WTC11 (cell line): ENCODE results near the gene SUGP2. TPM values are rescaled to one million over a fixed set of nuclear protein-coding genes. Genes with fewer than 3 reads are reported as not detected.

Experiments
- ATAC-seq: fragments of 200-7000 bp; cut with Tn5 transposase; 2 replicates; pipeline ENCODE4 v1.10.0; 2021; ENCODE audit warnings: mild to moderate bottlenecking, moderate library complexity
- CTCF ChIA-PET: fragments of 300-600 bp; sonication (Branson Sonifier 250); formaldehyde crosslinking; loops from one replicate; lab custom pipeline; 2021; ENCODE audit warnings: antibody characterized with exemption; lab: Charles Lee
- POLR2A ChIA-PET: fragments of 350-600 bp; sonication (Branson Sonifier 250); formaldehyde crosslinking; loops from one replicate; lab custom pipeline; 2021; ENCODE audit warnings: antibody characterized with exemption; lab: Charles Lee
- DNase-seq: peaks from one replicate; pipeline ENCODE4 v3.0.0; 2021; ENCODE audit warnings: low spot score
- H3K27ac Mint-ChIP-seq: 2 replicates; pipeline ENCODE4 v1.8.0; 2021; ENCODE audit warnings: mixed read lengths
- H3K27me3 Mint-ChIP-seq: 2 replicates; pipeline ENCODE4 v1.8.0; 2021; ENCODE audit warnings: low read depth, mild to moderate bottlenecking, moderate library complexity, mixed read lengths
- H3K36me3 Mint-ChIP-seq: 2 replicates; pipeline ENCODE4 v1.8.0; 2021; ENCODE audit warnings: mixed read lengths
- H3K4me1 Mint-ChIP-seq: 2 replicates; pipeline ENCODE4 v1.8.0; 2022; ENCODE audit warnings: mixed read lengths
- H3K4me3 Mint-ChIP-seq: 2 replicates; pipeline ENCODE4 v1.8.0; 2021; ENCODE audit warnings: mild to moderate bottlenecking, moderate library complexity, mixed read lengths
- H3K9me3 Mint-ChIP-seq: 2 replicates; pipeline ENCODE4 v1.8.0; 2021; ENCODE audit warnings: mixed read lengths
- ATF2 ChIP-seq: sonication (generic); formaldehyde crosslinking; IDR thresholded peaks from 2 replicates; pipeline ENCODE4 v1.8.1; 2022; ENCODE audit warnings: low read depth, missing genetic modification reagents, borderline replicate concordance
- CREM ChIP-seq: sonication (generic); formaldehyde crosslinking; IDR thresholded peaks from 2 replicates; pipeline ENCODE4 v1.8.1; 2022; ENCODE audit warnings: mild to moderate bottlenecking, missing genetic modification reagents, moderate library complexity
- FOXP1 ChIP-seq: sonication (generic); formaldehyde crosslinking; IDR thresholded peaks from 2 replicates; pipeline ENCODE4 v1.8.0; 2022; ENCODE audit warnings: missing genetic modification reagents, mild to moderate bottlenecking, moderate library complexity, borderline replicate concordance
- GTF2I ChIP-seq: fragments of 250-450 bp; sonication (Bioruptor Pico); conservative IDR thresholded peaks from 2 replicates; pipeline ENCODE4 v1.4.0; 2021; ENCODE audit warnings: mild to moderate bottlenecking
- JUN ChIP-seq: sonication (generic); formaldehyde crosslinking; IDR thresholded peaks from 2 replicates; pipeline ENCODE4 v1.8.0; 2023; ENCODE audit warnings: mild to moderate bottlenecking, missing genetic modification reagents
- KAT7 ChIP-seq: sonication (generic); formaldehyde crosslinking; IDR thresholded peaks from 2 replicates; pipeline ENCODE4 v1.8.1; 2023; ENCODE audit warnings: missing genetic modification reagents, mild to moderate bottlenecking, borderline replicate concordance
- MAX ChIP-seq: sonication (generic); formaldehyde crosslinking; IDR thresholded peaks from 2 replicates; pipeline ENCODE4 v1.8.0; 2022; ENCODE audit warnings: mild to moderate bottlenecking, missing genetic modification reagents
- NFATC4 ChIP-seq: fragments of 250-450 bp; sonication (Bioruptor Pico); IDR thresholded peaks from 2 replicates; pipeline ENCODE4 v1.9.0; 2021; ENCODE audit warnings: mild to moderate bottlenecking
- PRRX2 ChIP-seq: fragments of 250-450 bp; sonication (Bioruptor Pico); IDR thresholded peaks from 2 replicates; pipeline ENCODE4 v1.8.0; 2021; ENCODE audit warnings: mild to moderate bottlenecking
- SMAD3 ChIP-seq: sonication (generic); formaldehyde crosslinking; IDR thresholded peaks from 2 replicates; pipeline ENCODE4 v1.8.0; 2022; ENCODE audit warnings: missing genetic modification reagents, mild to moderate bottlenecking, borderline replicate concordance
- USF2 ChIP-seq: sonication (generic); formaldehyde crosslinking; IDR thresholded peaks from 2 replicates; pipeline ENCODE4 v1.8.1; 2023; ENCODE audit warnings: mild to moderate bottlenecking, missing genetic modification reagents, moderate library complexity
- ZBTB21 ChIP-seq: sonication (generic); formaldehyde crosslinking; IDR thresholded peaks from 2 replicates; pipeline ENCODE4 v1.8.1; 2023; ENCODE audit warnings: mild to moderate bottlenecking, missing genetic modification reagents, borderline replicate concordance
- ZMAT4 ChIP-seq: fragments of 250-450 bp; sonication (Bioruptor Pico); IDR thresholded peaks from 2 replicates; pipeline ENCODE4 v1.9.0; 2021; ENCODE audit warnings: mild to moderate bottlenecking
- ZNF138 ChIP-seq: sonication (generic); formaldehyde crosslinking; conservative IDR thresholded peaks from 2 replicates; pipeline ENCODE4 v1.8.1; 2022; ENCODE audit warnings: mild to moderate bottlenecking, moderate library complexity, missing genetic modification reagents
- ZNF232 ChIP-seq: sonication (generic); formaldehyde crosslinking; IDR thresholded peaks from 2 replicates; pipeline ENCODE4 v1.8.0; 2022; ENCODE audit warnings: mild to moderate bottlenecking, missing genetic modification reagents
- ZNF416 ChIP-seq: fragments of 250-450 bp; sonication (Bioruptor Pico); IDR thresholded peaks from 2 replicates; pipeline ENCODE4 v1.9.0; 2021; ENCODE audit warnings: mild to moderate bottlenecking, inconsistent platforms
- ZNF671 ChIP-seq: fragments of 250-450 bp; sonication (Bioruptor Pico); IDR thresholded peaks from 2 replicates; pipeline ENCODE4 v1.8.0; 2021; ENCODE audit warnings: mild to moderate bottlenecking
- total RNA-seq: library from RNA; stranded (reverse); gene quantifications from 3 replicates; pipeline ENCODE4 v1.2.3, GENCODE V29; 2021
- TF ChIP-seq, protein P1 (sequence below): sonication (generic); formaldehyde crosslinking; IDR thresholded peaks from 2 replicates; pipeline ENCODE4 v1.8.0; 2023; ENCODE audit warnings: missing genetic modification reagents, mild to moderate bottlenecking, borderline replicate concordance
- TF ChIP-seq, protein P2 (sequence below): fragments of 200-600 bp; IDR thresholded peaks from 2 replicates; pipeline ENCODE4 v1.8.0; 2022; ENCODE audit warnings: antibody characterized with exemption
- TF ChIP-seq, protein P3 (sequence below): sonication (generic); formaldehyde crosslinking; IDR thresholded peaks from 2 replicates; pipeline ENCODE4 v1.8.1; 2023; ENCODE audit warnings: mild to moderate bottlenecking, missing genetic modification reagents
- TF ChIP-seq, protein P4 (sequence below): sonication (generic); formaldehyde crosslinking; IDR thresholded peaks from 2 replicates; pipeline ENCODE4 v1.8.0; 2022; ENCODE audit warnings: mild to moderate bottlenecking, missing genetic modification reagents

Gene SUGP2
- total RNA-seq, 1 experiment from 2014 or later = 160 TPM

DNA sequence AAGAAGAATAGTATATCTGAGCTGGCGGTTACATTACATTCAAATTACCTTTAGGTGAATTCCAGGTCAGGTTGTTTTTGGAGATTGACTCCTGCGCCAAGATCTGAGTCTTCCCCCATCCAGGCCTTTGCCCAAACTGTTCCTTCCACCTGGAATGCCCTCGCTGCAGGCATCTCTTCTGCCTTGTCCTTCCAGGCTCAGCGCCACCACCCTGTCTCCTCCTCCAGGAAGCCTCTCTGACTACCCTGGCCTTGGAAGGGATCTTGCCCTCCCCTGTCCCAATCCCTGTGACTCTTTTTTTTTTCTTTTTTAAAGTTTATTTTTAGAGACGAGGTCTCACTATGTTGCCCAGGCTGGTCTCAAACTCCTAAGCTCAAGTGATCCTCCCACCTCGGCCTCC lies 90.6 kb downstream of the SUGP2 start:
- ATAC-seq (no peak), DNase-seq (no peak)
- peaks cover 3% of the 10 kb centered on the region for H3K36me3 Mint-ChIP-seq
- peaks cover 24% of the 10 kb centered on the region for H3K4me1 Mint-ChIP-seq
- TF ChIP-seq ZBTB21 (CRISPR knock-in tag) = no peak
- TF ChIP-seq ZMAT4 (CRISPR knock-in tag) = no peak
- TF ChIP-seq ZNF232 (CRISPR knock-in tag) = no peak
- TF ChIP-seq GTF2I (CRISPR knock-in tag) = no peak
- TF ChIP-seq, protein P1, sequence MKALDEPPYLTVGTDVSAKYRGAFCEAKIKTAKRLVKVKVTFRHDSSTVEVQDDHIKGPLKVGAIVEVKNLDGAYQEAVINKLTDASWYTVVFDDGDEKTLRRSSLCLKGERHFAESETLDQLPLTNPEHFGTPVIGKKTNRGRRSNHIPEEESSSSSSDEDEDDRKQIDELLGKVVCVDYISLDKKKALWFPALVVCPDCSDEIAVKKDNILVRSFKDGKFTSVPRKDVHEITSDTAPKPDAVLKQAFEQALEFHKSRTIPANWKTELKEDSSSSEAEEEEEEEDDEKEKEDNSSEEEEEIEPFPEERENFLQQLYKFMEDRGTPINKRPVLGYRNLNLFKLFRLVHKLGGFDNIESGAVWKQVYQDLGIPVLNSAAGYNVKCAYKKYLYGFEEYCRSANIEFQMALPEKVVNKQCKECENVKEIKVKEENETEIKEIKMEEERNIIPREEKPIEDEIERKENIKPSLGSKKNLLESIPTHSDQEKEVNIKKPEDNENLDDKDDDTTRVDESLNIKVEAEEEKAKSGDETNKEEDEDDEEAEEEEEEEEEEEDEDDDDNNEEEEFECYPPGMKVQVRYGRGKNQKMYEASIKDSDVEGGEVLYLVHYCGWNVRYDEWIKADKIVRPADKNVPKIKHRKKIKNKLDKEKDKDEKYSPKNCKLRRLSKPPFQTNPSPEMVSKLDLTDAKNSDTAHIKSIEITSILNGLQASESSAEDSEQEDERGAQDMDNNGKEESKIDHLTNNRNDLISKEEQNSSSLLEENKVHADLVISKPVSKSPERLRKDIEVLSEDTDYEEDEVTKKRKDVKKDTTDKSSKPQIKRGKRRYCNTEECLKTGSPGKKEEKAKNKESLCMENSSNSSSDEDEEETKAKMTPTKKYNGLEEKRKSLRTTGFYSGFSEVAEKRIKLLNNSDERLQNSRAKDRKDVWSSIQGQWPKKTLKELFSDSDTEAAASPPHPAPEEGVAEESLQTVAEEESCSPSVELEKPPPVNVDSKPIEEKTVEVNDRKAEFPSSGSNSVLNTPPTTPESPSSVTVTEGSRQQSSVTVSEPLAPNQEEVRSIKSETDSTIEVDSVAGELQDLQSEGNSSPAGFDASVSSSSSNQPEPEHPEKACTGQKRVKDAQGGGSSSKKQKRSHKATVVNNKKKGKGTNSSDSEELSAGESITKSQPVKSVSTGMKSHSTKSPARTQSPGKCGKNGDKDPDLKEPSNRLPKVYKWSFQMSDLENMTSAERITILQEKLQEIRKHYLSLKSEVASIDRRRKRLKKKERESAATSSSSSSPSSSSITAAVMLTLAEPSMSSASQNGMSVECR (CRISPR knock-in tag) = no peak
- TF ChIP-seq SMAD3 (CRISPR knock-in tag) = no peak
- no peak for TF ChIP-seq ZNF416 (CRISPR knock-in tag)
- TF ChIP-seq FOXP1 (CRISPR knock-in tag) = no peak
- TF ChIP-seq NFATC4 (CRISPR knock-in tag) = no peak
- no peak for TF ChIP-seq ZNF671 (CRISPR knock-in tag)
- no peak for TF ChIP-seq ZNF138 (CRISPR knock-in tag)
- no peak for TF ChIP-seq ATF2 (CRISPR knock-in tag)
- TF ChIP-seq USF2 (CRISPR knock-in tag) = no peak
- no peak for TF ChIP-seq KAT7
- POLR2A ChIA-PET = no interaction called here
- CTCF ChIA-PET = interaction anchor here (1.4 kb wide), 1 partner anchor 23 kb away, joined by 7 read pairs; the partner anchor contains the start of genes COPE and DDX49
- no peaks in the 10 kb centered on the region for H3K9me3 Mint-ChIP-seq
- H3K27me3 Mint-ChIP-seq = peaks cover 34% of the 10 kb centered on the region
- peak overlapping the region; percentile 61 for H3K4me3 Mint-ChIP-seq
- no peak overlapping the region for H3K27ac Mint-ChIP-seq

GRCh38 chr19:18941628-18942354 lies 91.5 kb downstream of the SUGP2 start:
- ChIA-PET CTCF (interaction anchor here (0.7 to 1.4 kb wide), 3 partner anchors 15 to 45 kb away, joined by 4 to 7 read pairs (median 7); partner anchors contain the start of genes COPE and DDX49), POLR2A (no interaction called here)
- Mint-ChIP-seq H3K27ac (no peak overlapping the region; the same call in 1 of the 2 replicates), H3K4me3 (peak overlapping the region; percentile 61), H3K27me3 (peaks cover 34% of the 10 kb centered on the region), H3K4me1 (peaks cover 24% of the 10 kb centered on the region), H3K9me3 (no peaks in the 10 kb centered on the region)
- TF ChIP-seq, protein P2, sequence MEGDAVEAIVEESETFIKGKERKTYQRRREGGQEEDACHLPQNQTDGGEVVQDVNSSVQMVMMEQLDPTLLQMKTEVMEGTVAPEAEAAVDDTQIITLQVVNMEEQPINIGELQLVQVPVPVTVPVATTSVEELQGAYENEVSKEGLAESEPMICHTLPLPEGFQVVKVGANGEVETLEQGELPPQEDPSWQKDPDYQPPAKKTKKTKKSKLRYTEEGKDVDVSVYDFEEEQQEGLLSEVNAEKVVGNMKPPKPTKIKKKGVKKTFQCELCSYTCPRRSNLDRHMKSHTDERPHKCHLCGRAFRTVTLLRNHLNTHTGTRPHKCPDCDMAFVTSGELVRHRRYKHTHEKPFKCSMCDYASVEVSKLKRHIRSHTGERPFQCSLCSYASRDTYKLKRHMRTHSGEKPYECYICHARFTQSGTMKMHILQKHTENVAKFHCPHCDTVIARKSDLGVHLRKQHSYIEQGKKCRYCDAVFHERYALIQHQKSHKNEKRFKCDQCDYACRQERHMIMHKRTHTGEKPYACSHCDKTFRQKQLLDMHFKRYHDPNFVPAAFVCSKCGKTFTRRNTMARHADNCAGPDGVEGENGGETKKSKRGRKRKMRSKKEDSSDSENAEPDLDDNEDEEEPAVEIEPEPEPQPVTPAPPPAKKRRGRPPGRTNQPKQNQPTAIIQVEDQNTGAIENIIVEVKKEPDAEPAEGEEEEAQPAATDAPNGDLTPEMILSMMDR = no peak
- TF ChIP-seq ZNF232 (CRISPR knock-in tag) (no peak), MAX (no peak), SMAD3 (CRISPR knock-in tag) (no peak), NFATC4 (CRISPR knock-in tag) (no peak), ZMAT4 (CRISPR knock-in tag) (no peak), CREM (CRISPR knock-in tag) (no peak), GTF2I (CRISPR knock-in tag) (no peak), JUN (CRISPR knock-in tag) (no peak), PRRX2 (CRISPR knock-in tag) (no peak)
- TF ChIP-seq, protein P3, sequence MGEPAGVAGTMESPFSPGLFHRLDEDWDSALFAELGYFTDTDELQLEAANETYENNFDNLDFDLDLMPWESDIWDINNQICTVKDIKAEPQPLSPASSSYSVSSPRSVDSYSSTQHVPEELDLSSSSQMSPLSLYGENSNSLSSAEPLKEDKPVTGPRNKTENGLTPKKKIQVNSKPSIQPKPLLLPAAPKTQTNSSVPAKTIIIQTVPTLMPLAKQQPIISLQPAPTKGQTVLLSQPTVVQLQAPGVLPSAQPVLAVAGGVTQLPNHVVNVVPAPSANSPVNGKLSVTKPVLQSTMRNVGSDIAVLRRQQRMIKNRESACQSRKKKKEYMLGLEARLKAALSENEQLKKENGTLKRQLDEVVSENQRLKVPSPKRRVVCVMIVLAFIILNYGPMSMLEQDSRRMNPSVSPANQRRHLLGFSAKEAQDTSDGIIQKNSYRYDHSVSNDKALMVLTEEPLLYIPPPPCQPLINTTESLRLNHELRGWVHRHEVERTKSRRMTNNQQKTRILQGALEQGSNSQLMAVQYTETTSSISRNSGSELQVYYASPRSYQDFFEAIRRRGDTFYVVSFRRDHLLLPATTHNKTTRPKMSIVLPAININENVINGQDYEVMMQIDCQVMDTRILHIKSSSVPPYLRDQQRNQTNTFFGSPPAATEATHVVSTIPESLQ (CRISPR knock-in tag) = no peak
- TF ChIP-seq, protein P4, sequence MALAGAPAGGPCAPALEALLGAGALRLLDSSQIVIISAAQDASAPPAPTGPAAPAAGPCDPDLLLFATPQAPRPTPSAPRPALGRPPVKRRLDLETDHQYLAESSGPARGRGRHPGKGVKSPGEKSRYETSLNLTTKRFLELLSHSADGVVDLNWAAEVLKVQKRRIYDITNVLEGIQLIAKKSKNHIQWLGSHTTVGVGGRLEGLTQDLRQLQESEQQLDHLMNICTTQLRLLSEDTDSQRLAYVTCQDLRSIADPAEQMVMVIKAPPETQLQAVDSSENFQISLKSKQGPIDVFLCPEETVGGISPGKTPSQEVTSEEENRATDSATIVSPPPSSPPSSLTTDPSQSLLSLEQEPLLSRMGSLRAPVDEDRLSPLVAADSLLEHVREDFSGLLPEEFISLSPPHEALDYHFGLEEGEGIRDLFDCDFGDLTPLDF (CRISPR knock-in tag) = no peak
- TF ChIP-seq, all 79 proteins: peak for 0
- ATAC-seq (no peak), DNase-seq (peak; percentile 44)
- peaks cover 7% of the 10 kb centered on the region for H3K36me3 Mint-ChIP-seq
